OCI-LY7 (cell line): ENCODE results near the gene STUM. TPM values are rescaled to one million over a fixed set of nuclear protein-coding genes. Genes with fewer than 3 reads are reported as not detected.

Experiments used
- BruUV-seq: library from RNA; stranded (reverse); fragments of 400-500 nt; replicated peaks from 2 replicates; lab custom pipeline; 2021; lab: Mats Ljungman, UMichigan
- CTCF ChIA-PET: fragments of 300-600 bp; sonication (Branson Sonifier 250); formaldehyde crosslinking; loops from one replicate; lab custom pipeline; 2022; ENCODE audit warnings: antibody characterized with exemption; ENCODE audit not compliant: unreplicated experiment; lab: Charles Lee
- POLR2A ChIA-PET: fragments of 300-600 bp; sonication (Branson Sonifier 250); formaldehyde crosslinking; loops from one replicate; lab custom pipeline; 2022; ENCODE audit warnings: antibody characterized with exemption; lab: Charles Lee
- DNase-seq: peaks from one replicate; pipeline ENCODE4 v3.0.0-alpha.2; 2015; ENCODE audit warnings: low spot score
- H2AFZ ChIP-seq: fragments of 200-600 bp; sonication (generic), shearing (Covaris generic); 2 replicates; pipeline ENCODE4 v1.6.1; 2014; ENCODE audit warnings: mild to moderate bottlenecking, antibody characterized with exemption, low read length, moderate library complexity
- H3K27ac ChIP-seq: fragments of 200-600 bp; sonication (generic); 2 replicates; pipeline ENCODE4 v1.5.1; 2014; ENCODE audit warnings: mixed run types, low read depth, mild to moderate bottlenecking, moderate library complexity, low read length, inconsistent platforms; ENCODE audit not compliant: poor library complexity, severe bottlenecking
- H3K36me3 ChIP-seq: fragments of 200-600 bp; sonication (generic); 2 replicates; pipeline ENCODE4 v1.6.1; 2014; ENCODE audit warnings: mild to moderate bottlenecking, antibody characterized with exemption, low read length, moderate library complexity, mixed read lengths; ENCODE audit not compliant: insufficient read depth
- H3K4me1 ChIP-seq: fragments of 200-600 bp; sonication (generic); 2 replicates; pipeline ENCODE4 v1.5.1; 2014; ENCODE audit warnings: mild to moderate bottlenecking, low read length; ENCODE audit not compliant: insufficient read depth, poor library complexity, severe bottlenecking
- H3K4me2 ChIP-seq: fragments of 200-600 bp; sonication (generic); 2 replicates; pipeline ENCODE4 v1.6.1; 2014; ENCODE audit warnings: mild to moderate bottlenecking, low read length
- H3K4me3 ChIP-seq: fragments of 200-600 bp; sonication (generic); 2 replicates; pipeline ENCODE4 v1.5.1; 2014; ENCODE audit warnings: mild to moderate bottlenecking, low read depth, low read length; ENCODE audit not compliant: poor library complexity, severe bottlenecking
- H3K79me2 ChIP-seq: fragments of 200-600 bp; sonication (generic); 2 replicates; pipeline ENCODE4 v1.6.1; 2016; ENCODE audit warnings: low read depth, mild to moderate bottlenecking, low read length, moderate library complexity, mixed read lengths; ENCODE audit not compliant: insufficient read depth
- H3K9me2 ChIP-seq: fragments of 200-600 bp; sonication (generic); 2 replicates; pipeline ENCODE4 v1.6.1; 2016; ENCODE audit warnings: mild to moderate bottlenecking, low read length, mixed read lengths; ENCODE audit not compliant: insufficient read depth
- H3K9me3 ChIP-seq: fragments of 200-600 bp; sonication (generic); 2 replicates; pipeline ENCODE4 v1.6.1; 2014; ENCODE audit warnings: mild to moderate bottlenecking, mixed run types, low read length, mixed read lengths
- H4K20me1 ChIP-seq: fragments of 200-600 bp; sonication (generic); 2 replicates; pipeline ENCODE4 v1.6.1; 2014; ENCODE audit warnings: mild to moderate bottlenecking, antibody characterized with exemption, low read length, moderate library complexity, mixed read lengths; ENCODE audit not compliant: insufficient read depth
- EZH2phosphoT487 ChIP-seq: fragments of 200-600 bp; sonication (generic); IDR thresholded peaks from 2 replicates; pipeline ENCODE4 v1.6.1; 2018; ENCODE audit warnings: low read depth, borderline replicate concordance, mild to moderate bottlenecking, mixed run types, antibody characterized with exemption, low read length, moderate library complexity, mixed read lengths
- intact Hi-C: fragments of 100-400 bp; cut with micrococcal nuclease; formaldehyde crosslinking; loops from one replicate; pipeline ENCODE4 v1.10.0; 2022; ENCODE audit not compliant: unreplicated experiment
- total RNA-seq, 2 experiments: library from RNA; depleted of rRNA in 1 of 2; stranded (reverse); fragments of >200 nt in 1 of 2; shearing (Covaris generic) in 1 of 2; gene quantifications; 2 replicates each; pipeline ENCODE4 v1.2.3, GENCODE V29; 2014 to 2022
- TF ChIP-seq, protein P1 (sequence below): fragments of 200-600 bp; sonication (generic); conservative IDR thresholded peaks from 2 replicates; pipeline ENCODE4 v1.5.1; 2014; ENCODE audit warnings: mild to moderate bottlenecking, antibody characterized with exemption, low read length, moderate library complexity, mixed read lengths

Gene STUM
- total RNA-seq, 2 experiments from 2014 or later = not detected

DNA sequence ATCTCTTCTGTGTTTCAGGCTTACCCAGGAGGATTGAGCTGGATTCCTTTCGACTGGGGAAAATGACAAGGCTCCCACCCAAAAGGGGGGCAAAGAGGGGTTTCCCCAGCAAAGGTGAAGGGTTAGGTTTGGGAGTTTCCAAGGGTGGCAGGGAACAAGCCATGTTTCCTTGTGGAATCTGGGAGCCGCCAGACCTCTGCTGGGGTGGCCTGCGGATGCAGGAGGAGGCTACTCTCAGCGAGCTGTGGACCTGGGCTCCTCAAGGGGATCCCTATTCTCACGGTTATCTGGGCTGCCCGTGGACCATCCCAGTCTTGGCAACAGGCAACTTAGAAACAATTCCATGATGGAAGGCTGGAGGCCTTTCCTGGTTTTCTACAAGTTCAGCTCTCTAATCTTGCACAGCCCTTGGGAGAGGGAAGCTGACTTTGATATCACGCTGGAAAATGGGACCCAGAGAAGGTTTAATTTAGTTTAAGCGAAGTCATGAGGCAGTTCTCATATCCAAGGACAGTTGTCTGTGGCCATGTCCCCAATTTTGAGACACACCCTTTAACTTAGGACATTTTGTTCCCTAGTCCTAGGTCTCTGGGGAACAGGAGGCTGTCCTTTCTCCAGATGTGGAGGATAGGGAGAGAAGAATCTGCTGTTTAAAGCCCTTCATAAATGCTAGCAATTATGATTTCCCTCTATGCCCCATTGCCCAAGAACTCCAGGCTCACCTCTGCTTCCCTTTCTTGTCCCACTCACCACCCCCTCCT is 24.7 kb upstream of the STUM start:
- Histone ChIP-seq H3K36me3 (no peaks in the 10 kb centered on the region), H2AFZ (no peak overlapping the region), H3K79me2 (no peaks in the 10 kb centered on the region), H3K9me3 (no peaks in the 10 kb centered on the region), H3K4me1 (peaks cover 10% of the 10 kb centered on the region), H4K20me1 (no peaks in the 10 kb centered on the region), H3K4me3 (no peak overlapping the region), H3K4me2 (no peak overlapping the region), H3K9me2 (no peaks in the 10 kb centered on the region), H3K27ac (no peak overlapping the region)
- no peak for DNase-seq
- POLR2A ChIA-PET = interaction anchor here (0.7 to 1.2 kb wide), 5 partner anchors 10 to 1537 kb away, joined by 3 to 5 read pairs (median 4); no protein-coding TSS in a partner anchor
- CTCF ChIA-PET = no interaction called here
- intact Hi-C loops = no loop called here
- no peak for TF ChIP-seq EZH2phosphoT487
- TF ChIP-seq, protein P1, sequence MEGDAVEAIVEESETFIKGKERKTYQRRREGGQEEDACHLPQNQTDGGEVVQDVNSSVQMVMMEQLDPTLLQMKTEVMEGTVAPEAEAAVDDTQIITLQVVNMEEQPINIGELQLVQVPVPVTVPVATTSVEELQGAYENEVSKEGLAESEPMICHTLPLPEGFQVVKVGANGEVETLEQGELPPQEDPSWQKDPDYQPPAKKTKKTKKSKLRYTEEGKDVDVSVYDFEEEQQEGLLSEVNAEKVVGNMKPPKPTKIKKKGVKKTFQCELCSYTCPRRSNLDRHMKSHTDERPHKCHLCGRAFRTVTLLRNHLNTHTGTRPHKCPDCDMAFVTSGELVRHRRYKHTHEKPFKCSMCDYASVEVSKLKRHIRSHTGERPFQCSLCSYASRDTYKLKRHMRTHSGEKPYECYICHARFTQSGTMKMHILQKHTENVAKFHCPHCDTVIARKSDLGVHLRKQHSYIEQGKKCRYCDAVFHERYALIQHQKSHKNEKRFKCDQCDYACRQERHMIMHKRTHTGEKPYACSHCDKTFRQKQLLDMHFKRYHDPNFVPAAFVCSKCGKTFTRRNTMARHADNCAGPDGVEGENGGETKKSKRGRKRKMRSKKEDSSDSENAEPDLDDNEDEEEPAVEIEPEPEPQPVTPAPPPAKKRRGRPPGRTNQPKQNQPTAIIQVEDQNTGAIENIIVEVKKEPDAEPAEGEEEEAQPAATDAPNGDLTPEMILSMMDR = no peak
- no TSS peak for BruUV-seq

DNA sequence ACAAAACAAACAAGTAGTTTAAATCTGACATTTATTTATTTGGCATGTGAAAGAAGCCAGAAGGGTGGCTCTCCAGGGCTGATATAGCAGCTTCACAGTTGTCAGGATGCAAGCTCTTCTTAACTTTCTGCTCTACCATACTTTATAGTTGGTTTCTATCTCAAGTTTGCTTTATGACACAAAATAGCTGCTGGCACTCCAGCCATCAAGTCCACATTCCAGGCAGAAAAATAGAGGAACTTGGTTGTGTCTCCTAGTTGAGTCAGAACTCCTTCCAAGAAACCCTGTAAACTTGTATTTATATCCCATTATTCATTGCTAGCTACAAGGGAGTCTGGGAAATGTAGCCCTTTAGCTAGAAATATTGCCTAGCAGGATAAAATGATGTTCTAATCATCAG is 24.0 kb upstream of the STUM start:
- ChIA-PET POLR2A (interaction anchor here (0.8 to 1.2 kb wide), 4 partner anchors 9 to 80 kb away, joined by 3 to 6 read pairs (median 4); no protein-coding TSS in a partner anchor), CTCF (no interaction called here)
- intact Hi-C loops = no loop called here
- Histone ChIP-seq H3K9me2 (no peaks in the 10 kb centered on the region), H3K9me3 (no peaks in the 10 kb centered on the region), H3K79me2 (no peaks in the 10 kb centered on the region), H3K4me1 (peaks cover 10% of the 10 kb centered on the region), H4K20me1 (no peaks in the 10 kb centered on the region), H2AFZ (no peak overlapping the region), H3K4me3 (no peak overlapping the region), H3K4me2 (no peak overlapping the region), H3K36me3 (no peaks in the 10 kb centered on the region), H3K27ac (no peak overlapping the region)
- DNase-seq = no peak
- no TSS peak for BruUV-seq
- no peak for TF ChIP-seq EZH2phosphoT487
- TF ChIP-seq, protein P1 = no peak

DNA sequence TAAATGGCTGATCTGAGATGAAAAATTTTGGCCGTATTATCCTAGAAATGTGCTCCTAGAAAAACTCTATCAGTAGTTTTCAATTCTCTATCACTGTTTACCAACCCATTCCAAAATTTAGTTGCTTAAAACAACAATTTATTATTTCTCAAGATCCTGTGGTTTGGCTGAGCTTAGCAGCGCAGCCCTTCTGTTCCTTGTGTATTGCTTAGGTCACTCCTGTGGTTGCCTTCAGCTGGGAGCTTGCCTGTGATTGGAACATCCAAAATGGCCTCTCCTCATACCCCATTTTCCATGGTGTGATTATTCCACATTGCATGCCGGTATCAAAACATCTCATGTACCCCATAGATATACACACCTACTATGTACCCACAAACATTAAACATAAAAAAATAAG is 22.8 kb upstream of the STUM start:
- H3K9me2 ChIP-seq = no peaks in the 10 kb centered on the region
- no peak for TF ChIP-seq EZH2phosphoT487
- TF ChIP-seq, protein P1 = no peak
- intact Hi-C loops = no loop called here
- DNase-seq = no peak
- no peaks in the 10 kb centered on the region for H3K79me2 ChIP-seq
- ChIA-PET POLR2A (interaction anchor here (0.6 to 3.1 kb wide), 5 partner anchors 22 to 117 kb away, joined by 3 to 8 read pairs (median 4); no protein-coding TSS in a partner anchor), CTCF (no interaction called here)
- H3K9me3 ChIP-seq = no peaks in the 10 kb centered on the region
- H2AFZ ChIP-seq = no peak overlapping the region
- no peak overlapping the region for H3K4me3 ChIP-seq
- no peaks in the 10 kb centered on the region for H4K20me1 ChIP-seq
- H3K4me2 ChIP-seq = no peak overlapping the region
- H3K36me3 ChIP-seq = no peaks in the 10 kb centered on the region
- H3K27ac ChIP-seq = no peak overlapping the region
- peaks cover 10% of the 10 kb centered on the region for H3K4me1 ChIP-seq
- BruUV-seq = no TSS peak
